ENCODE results near the gene MAPK9.

- TF ChIP-seq CTCF (IDR thresholded peaks at IDR 0.05) = no peak
- TF ChIP-seq POLR2A (IDR thresholded peaks at IDR 0.05) = no peak
Observed at GRCh38 chr5:180215783-180216630, 75.9 kb downstream of the MAPK9 start.

Data from thyroid gland (tissue), 4 donors.